ENCODE measurements around the gene TIMM22. TPM values are rescaled to one million over a fixed set of nuclear protein-coding genes. Genes with fewer than 3 reads are reported as not detected.

The TIMM22 gene
- total RNA-seq, 2 donors from 2014 or later, result 13.6 to 14.6 TPM

GRCh38 chr17:975371-975915 is 21.5 kb upstream of the TIMM22 start:
- TF ChIP-seq CTCF (conservative IDR thresholded peaks at IDR 0.05), result no peak
- Mint-ChIP-seq H3K27me3 (ENCODE audit: insufficient read depth) (no peaks in the 10 kb centered on the region), H3K9me3 (no peaks in the 10 kb centered on the region), H3K36me3 (ENCODE audit: low read depth) (peaks cover 37% of the 10 kb centered on the region), H3K27ac (peak overlapping the region; percentile 86), H3K4me1 (peaks cover 38% of the 10 kb centered on the region), H3K4me3 (peak overlapping the region; percentile 35)
- WGBS, 2 experiments (ENCODE audit: insufficient coverage in 1 of 2, insufficient read length in 1 of 2), result 86 to 89% methylated on average over 4 to 5 of the region's 5 CpGs
- no peaks in the 10 kb centered on the region for H3K9me3 ChIP-seq (ENCODE audit: control insufficient read depth, low read length)
- DNase-seq, result no peak
- H3K9ac ChIP-seq (ENCODE audit: extremely low read depth, low read length, poor library complexity, severe bottlenecking), result peak overlapping the region; percentile 91
- peak overlapping the region; percentile 96 for H3K4me3 ChIP-seq (ENCODE audit: low read length)
- peaks cover 9% of the 10 kb centered on the region for H3K4me1 ChIP-seq (ENCODE audit: control insufficient read depth, insufficient read depth, low read length)
- no peak overlapping the region for H3K27ac ChIP-seq (ENCODE audit: low read depth, low read length)
- no peaks in the 10 kb centered on the region for H3K27me3 ChIP-seq (ENCODE audit: control insufficient read depth, insufficient read depth, low read length, poor library complexity, severe bottlenecking)
- H3K36me3 ChIP-seq (ENCODE audit: control insufficient read depth, insufficient read depth, low read length), result peaks cover 61% of the 10 kb centered on the region

- Mint-ChIP-seq H3K4me3 (peak overlapping the region; percentile 90), H3K27me3 (ENCODE audit: insufficient read depth) (no peaks in the 10 kb centered on the region), H3K9me3 (no peaks in the 10 kb centered on the region), H3K27ac (peak overlapping the region; percentile 75), H3K4me1 (peaks cover 35% of the 10 kb centered on the region), H3K36me3 (ENCODE audit: low read depth) (peaks cover 34% of the 10 kb centered on the region)
- DNase-seq, result no peak
- 84 to 100% methylated on average over 5 to 6 of the region's 6 CpGs for WGBS, 2 experiments (ENCODE audit: insufficient coverage in 1 of 2, insufficient read length in 1 of 2)
- peaks cover 52% of the 10 kb centered on the region for H3K36me3 ChIP-seq (ENCODE audit: control insufficient read depth, insufficient read depth, low read length)
- H3K27ac ChIP-seq (ENCODE audit: low read depth, low read length), result no peak overlapping the region
- peak overlapping the region; percentile 91 for H3K9ac ChIP-seq (ENCODE audit: extremely low read depth, low read length, poor library complexity, severe bottlenecking)
- H3K4me1 ChIP-seq (ENCODE audit: control insufficient read depth, insufficient read depth, low read length), result peaks cover 7% of the 10 kb centered on the region
- H3K4me3 ChIP-seq (ENCODE audit: low read length), result peak overlapping the region; percentile 96
- no peaks in the 10 kb centered on the region for H3K27me3 ChIP-seq (ENCODE audit: control insufficient read depth, insufficient read depth, low read length, poor library complexity, severe bottlenecking)
- TF ChIP-seq CTCF (conservative IDR thresholded peaks at IDR 0.05), result no peak
- no peaks in the 10 kb centered on the region for H3K9me3 ChIP-seq (ENCODE audit: control insufficient read depth, low read length)
Measured at GRCh38 chr17:976312-976711, 20.6 kb upstream of the TIMM22 start.

- H3K27ac Mint-ChIP-seq, result peak overlapping the region; percentile 89
- Histone ChIP-seq H3K9me3 (ENCODE audit: control insufficient read depth, low read length) (no peaks in the 10 kb centered on the region), H3K36me3 (ENCODE audit: control insufficient read depth, insufficient read depth, low read length) (peaks cover 44% of the 10 kb centered on the region), H3K4me1 (ENCODE audit: control insufficient read depth, insufficient read depth, low read length) (peaks cover 7% of the 10 kb centered on the region), H3K4me3 (ENCODE audit: low read length) (peak overlapping the region; percentile 96), H3K9ac (ENCODE audit: extremely low read depth, low read length, poor library complexity, severe bottlenecking) (peak overlapping the region; percentile 91), H3K27me3 (ENCODE audit: control insufficient read depth, insufficient read depth, low read length, poor library complexity, severe bottlenecking) (no peaks in the 10 kb centered on the region), H3K27ac (ENCODE audit: low read depth, low read length) (no peak overlapping the region)
- peak overlapping the region; percentile 90 for H3K4me3 Mint-ChIP-seq
- H3K27me3 Mint-ChIP-seq (ENCODE audit: insufficient read depth), result no peaks in the 10 kb centered on the region
- H3K36me3 Mint-ChIP-seq (ENCODE audit: low read depth), result peaks cover 31% of the 10 kb centered on the region
- H3K4me1 Mint-ChIP-seq, result peaks cover 36% of the 10 kb centered on the region
- H3K9me3 Mint-ChIP-seq, result no peaks in the 10 kb centered on the region
- no peak for TF ChIP-seq CTCF (conservative IDR thresholded peaks at IDR 0.05)
- no peak for DNase-seq
- WGBS, 2 experiments (ENCODE audit: insufficient coverage in 1 of 2, insufficient read length in 1 of 2), result 22 to 44% methylated on average over 6 of the region's 6 CpGs
Measured at GRCh38 chr17:977166-977565, 19.8 kb upstream of the TIMM22 start.

Measured in endodermal cell (in vitro differentiated cells).